Muscle of arm (tissue), 12 donors: ENCODE results near the gene MMUT. TPM values are rescaled to one million over a fixed set of nuclear protein-coding genes. Genes with fewer than 3 reads are reported as not detected.
A peak's percentile ranks its signal among the peaks of the same experiment; 100 is the strongest.
"Not testable (repeated sequence)": the region's sequence is repeated elsewhere in the genome, so short reads cannot be mapped to it uniquely, and the experiment has no call there.

Source experiments
- DNase-seq: peaks from one replicate; pipeline ENCODE4 v3.0.0-alpha.2; 2013
- polyA plus RNA-seq, 12 donors: library from polyadenylated mRNA; unstranded; fragments of 120-200 nt; gene quantifications; one replicate each; pipeline ENCODE4 v1.2.1, GENCODE V29; 2013; ENCODE audit not compliant: insufficient read length in 12 of 12

MMUT gene
- polyA plus RNA-seq, 12 donors, result 10.0 to 27.3 (median 23.6) TPM; not detected in 1

DNA sequence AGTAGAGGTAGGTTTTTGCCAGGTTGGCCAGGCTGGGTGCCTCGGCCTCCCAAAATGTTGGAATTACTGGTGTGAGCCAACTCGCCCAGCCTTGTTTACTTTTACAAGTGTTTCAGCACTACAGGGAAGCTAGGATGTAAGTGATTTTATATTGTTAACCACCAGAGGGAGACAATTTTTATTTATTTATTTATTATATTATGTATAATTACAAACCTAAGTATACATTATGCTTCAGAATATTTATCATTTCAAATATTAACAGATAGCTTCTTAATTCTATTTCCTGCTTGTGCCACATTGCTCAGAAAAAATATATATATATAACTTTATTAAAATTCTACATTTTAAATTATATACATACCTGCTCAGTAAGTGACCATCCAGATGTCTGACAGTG is 9.8 kb downstream of the MMUT start:
- no peak for DNase-seq

DNA sequence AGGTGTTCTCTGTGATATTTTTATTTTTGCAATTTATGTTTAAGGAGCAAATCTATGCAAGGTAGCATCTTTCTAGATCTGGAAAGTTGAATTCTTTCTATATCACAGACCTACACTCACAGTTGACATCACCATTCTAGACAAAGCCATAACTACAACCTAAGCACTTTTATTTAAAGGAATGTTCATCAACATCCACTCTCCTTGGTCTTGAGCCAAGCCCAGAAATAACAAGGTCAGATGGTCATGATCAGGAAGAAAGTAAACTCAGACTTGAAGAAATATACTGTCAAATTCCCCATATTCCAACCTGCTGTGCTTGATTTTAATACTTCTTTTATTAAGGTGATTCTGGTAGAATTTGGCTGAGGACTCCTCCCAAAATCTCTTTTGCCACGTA is 32.2 kb downstream of the MMUT start:
- no peak for DNase-seq

DNA sequence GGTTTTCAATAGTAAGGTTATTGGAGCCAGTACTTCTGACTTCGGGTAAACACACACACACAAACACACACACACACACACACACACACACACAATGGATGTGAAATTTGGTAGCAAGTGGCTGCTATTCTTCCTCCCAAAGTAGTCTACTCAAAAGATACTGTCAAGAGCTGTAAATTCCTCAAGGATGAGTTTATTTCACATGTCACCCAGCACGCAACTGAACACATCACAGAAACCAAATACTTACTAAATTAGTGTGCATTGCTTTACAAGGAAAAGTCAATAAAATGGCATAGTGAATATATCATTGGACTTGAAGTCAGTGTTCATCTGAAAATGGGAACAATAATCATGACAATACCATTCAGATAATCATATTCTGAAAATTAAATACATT is 32.9 kb downstream of the MMUT start:
- DNase-seq, result no peak

DNA sequence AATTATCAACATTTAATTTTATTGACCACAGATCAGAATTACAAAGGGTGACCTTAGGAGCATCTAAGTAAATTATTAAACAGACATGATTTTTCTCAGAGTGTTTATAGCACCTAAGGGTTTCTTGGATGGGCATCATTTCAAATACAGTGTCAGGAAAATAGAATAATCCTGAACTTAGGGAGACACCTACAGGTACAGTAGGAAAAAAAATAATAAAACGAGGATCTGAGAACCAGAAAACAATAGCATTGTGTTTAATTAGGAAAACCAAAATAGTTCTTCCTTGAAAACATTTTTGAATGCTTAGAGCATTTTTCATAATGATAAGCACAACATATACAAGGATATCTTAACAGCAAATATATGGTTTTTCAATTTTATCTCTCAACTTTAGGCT is 39.2 kb downstream of the MMUT start:
- no peak for DNase-seq

DNA sequence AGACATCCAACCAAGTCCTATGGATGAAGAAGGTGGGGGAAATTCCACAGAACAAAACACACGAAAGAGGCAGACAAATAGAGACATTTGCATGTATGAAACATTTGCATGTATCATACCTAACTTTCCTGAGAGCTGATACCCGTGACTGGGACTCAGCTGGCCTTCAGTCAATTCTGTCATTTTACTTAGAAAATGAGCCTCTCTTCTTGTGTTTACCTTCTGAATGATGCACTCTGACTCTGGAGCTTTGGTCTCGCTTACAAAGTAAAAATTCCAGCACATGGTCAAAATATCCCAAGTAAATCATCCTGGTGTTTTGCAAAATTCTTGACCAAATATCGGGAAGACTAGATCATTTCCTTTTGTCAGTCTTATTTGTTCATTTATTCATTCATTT is 46.9 kb downstream of the MMUT start:
- no peak for DNase-seq

DNA sequence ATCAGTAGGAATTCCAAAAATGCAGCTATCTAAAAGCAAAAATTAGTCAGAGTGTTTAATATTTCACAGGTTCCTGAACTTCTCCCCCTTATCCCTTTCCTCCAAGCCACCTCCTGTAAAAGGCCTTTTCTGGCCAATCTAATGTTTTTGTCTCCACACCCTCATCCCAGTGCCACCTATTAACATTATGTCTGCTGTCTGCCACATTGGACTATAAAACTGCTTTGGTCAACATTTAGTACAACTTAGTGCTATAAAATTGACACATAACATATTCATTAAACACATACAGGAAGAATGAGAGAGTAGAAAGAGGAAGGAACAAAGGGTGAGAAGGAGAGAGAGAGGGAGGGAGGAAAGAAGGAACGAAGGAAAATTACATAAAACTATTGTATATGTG is 47.7 kb downstream of the MMUT start:
- DNase-seq, result no peak

DNA sequence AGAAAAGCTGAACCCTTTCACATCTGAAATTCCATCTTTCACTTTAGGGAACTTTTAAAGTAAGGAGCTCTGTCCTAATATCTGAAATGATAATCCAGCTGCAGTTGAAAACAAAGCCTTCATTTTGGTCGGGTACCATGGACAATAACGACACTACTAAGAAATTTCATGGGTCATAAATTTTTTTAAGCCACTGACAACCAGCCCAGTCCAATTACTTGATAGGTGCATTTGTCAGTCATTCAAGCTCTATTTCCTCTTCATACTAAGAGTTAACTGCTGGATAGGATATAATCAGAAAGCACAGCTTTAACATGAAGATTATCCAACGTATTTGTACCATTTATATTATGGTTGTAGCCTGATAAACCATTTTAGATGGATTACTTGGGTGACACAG is 52.5 kb downstream of the MMUT start:
- no peak for DNase-seq

DNA sequence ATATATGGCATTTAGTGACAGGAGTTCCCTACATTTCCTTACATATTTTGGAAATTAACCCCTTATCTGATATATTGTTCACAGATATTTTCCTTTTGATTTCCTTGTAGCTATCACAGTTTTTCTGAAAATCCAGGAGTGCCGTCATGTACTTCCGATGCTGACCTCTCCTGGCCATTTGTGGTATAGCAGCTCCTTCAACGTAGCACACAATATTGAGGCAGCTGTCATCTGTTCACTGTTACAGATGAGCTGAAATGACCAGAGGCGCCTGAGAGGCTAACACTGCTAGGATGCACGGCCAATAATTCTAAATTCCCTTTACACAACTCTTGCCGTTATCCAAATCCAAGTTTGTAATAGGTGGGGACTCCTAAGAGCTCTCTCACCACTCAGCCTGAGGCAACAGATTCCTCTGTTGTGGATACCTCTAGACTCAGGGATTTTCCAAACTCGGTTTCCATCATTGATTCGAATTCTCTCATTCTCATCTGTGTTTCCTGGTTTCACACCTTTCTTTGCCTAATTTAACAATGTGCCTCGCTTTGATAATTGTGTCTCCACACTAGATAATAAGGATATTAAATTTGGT is 53.0 kb downstream of the MMUT start:
- DNase-seq, result peak; percentile 76

DNA sequence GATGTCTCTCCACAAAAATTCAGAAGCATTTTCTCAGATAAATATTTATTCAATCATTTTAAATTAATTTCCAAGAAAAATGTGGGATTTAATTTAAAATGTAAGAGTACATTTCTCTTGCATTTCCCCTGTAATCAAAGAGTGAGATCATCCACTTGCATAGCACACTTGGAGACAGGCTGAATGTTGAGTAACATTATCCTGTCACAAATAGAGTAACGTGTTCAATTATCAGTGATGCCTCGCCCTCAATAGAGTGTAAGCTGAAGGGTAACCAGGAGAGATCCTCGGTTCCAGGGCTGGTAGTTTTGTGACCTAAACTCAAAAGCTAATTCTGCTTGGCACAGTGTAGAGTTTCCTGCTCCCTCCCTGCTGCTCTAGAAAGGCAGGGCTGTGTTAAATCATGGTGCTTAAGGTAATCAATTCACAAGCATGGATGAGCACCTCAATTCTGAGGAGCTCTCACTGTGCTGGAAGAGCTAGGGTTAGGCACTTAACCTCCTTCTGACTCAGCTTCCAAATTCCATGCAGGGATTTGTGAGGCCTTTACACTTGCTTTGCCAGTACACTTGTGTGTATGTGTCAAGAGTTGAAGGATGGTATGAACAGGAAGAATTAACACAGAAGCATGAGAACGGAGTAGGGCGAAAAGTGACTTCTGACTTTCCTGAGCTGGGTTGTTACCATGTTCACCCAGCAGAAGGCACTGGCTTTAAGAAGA is 56.6 kb downstream of the MMUT start:
- DNase-seq, result no peak

DNA sequence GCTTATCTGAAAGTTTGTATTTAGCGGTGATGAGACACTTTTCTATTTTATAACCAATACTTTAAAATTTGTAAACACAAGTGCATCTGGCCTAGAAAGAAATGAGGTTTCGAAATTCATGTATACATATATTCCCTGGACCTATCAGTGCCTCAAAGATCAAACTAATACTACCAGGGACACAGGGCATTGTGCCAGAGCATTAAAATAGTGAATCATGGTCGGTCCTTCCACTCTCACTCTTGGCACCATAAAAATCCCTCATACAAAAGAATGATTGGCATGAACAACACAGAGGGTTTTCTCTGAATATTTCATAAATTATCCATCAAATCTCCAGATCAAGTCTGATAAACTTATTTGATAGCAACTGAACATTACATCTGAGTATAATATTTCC is 62.0 kb downstream of the MMUT start:
- no peak for DNase-seq

DNA sequence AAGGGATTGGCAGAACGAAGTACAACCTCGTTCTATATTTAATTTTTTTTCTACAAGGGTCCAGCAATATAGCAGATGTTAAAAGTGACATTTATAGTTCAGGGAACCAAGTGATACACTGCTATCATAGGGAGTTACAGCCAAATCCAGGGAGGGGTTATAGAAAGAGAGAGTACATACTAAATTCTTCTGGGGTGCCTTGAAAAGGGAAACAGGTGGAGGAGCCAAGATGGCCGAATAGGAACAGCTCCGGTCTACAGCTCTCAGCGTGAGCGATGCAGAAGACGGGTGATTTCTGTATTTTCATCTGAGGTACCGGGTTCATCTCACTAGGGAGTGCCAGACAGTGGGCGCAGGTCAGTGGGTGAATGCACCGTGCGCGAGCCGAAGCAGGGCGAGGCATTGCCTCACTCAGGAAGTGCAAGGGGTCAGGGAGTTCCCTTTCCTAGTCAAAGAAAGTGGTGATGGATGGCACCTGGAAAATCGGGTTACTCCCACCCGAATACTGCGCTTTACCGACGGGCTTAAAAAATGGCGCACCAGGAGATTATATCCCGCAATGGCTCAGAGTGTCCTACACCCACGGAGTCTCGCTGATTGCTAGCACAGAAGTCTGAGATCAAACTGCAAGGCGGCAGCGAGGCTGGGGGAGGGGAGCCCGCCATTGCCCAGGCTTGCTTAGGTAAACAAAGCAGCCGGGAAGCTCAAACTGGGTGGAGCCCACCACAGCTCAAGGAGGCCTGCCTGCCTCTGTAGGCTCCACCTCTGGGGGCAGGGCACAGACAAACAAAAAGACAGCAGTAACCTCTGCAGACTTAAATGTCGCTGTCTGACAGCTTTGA is 76.2 kb downstream of the MMUT start:
- not testable (repeated sequence) for DNase-seq

DNA sequence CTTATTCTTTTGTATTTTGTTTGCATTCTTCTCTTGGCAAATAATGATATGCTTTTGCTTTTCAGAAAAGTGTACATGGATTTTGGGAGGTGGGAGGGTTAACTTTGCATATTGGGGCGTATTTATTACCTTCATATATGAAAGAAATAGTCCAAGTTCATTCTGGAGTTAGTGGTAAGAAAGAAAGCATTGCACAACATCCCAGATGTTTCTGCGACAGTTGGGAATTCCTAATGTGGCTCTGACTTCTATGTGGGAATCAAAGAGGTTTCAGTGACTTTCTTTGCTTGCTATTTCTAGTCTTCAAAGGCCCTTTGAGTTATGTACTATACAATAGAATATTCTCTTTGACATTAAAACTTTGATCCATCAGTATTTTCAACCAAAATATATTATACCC is 78.1 kb downstream of the MMUT start:
- DNase-seq, result no peak

Other genes starting within 250 kb of the MMUT start
- gene CENPQ, start 117 bp upstream of the MMUT start, polyA plus RNA-seq, result 10 to 100 TPM in 5 of 12 donors, 1 to 10 TPM in 6, not detected in 1; 7.6 to 13.8 (median 8.7) TPM
- not detected for gene GLYATL3, start 36.7 kb upstream of the MMUT start, polyA plus RNA-seq
- gene C6orf141, start 87.4 kb upstream of the MMUT start, polyA plus RNA-seq, result 1 to 10 TPM in 10 of 12 donors, not detected in 2; 1.4 to 5.7 (median 2.5) TPM
- 1 to 10 TPM in 4 of 12 donors, under 1 TPM in 6, not detected in 2; 0.38 to 3.4 (median 0.84) TPM for gene RHAG, start 173.6 kb upstream of the MMUT start, polyA plus RNA-seq